Right lobe of liver (tissue), 4 donors: ENCODE measurements around the gene PLVAP.

Experiments
- CTCF ChIP-seq, 4 donors: fragments of 200-600 bp in 3 of 4; fragments of 450-650 bp in 1 of 4; IDR thresholded peaks; one replicate each; pipeline versions ENCODE4 v1.5.1 to v1.8.0; 2016 to 2022; ENCODE audit warnings: antibody characterized with exemption in 4 of 4, mild to moderate bottlenecking in 2 of 4
- POLR2A ChIP-seq: fragments of 450-650 bp; IDR thresholded peaks from one replicate; pipeline ENCODE4 v1.6.1; 2017; ENCODE audit warnings: antibody characterized with exemption, mild to moderate bottlenecking
- donor health status: DM: no; HTN: no; CAD: no.
- donor health status: DM: no; HTN: no; CAD: no.
- donor health status: DM: no; HTN: yes; CAD: no.

- TF ChIP-seq CTCF (IDR thresholded peaks at IDR 0.05) (no peak), POLR2A (no peak)
Observed at GRCh38 chr19:17324357-17325114, 52.6 kb downstream of the PLVAP start.
